ENCODE measurements around the gene CCDC82. TPM values are rescaled to one million over a fixed set of nuclear protein-coding genes. Genes with fewer than 3 reads are reported as not detected.

CCDC82 gene
- total and polyA plus RNA-seq, 2 donors, result 18.6 to 62.0 TPM

DNA sequence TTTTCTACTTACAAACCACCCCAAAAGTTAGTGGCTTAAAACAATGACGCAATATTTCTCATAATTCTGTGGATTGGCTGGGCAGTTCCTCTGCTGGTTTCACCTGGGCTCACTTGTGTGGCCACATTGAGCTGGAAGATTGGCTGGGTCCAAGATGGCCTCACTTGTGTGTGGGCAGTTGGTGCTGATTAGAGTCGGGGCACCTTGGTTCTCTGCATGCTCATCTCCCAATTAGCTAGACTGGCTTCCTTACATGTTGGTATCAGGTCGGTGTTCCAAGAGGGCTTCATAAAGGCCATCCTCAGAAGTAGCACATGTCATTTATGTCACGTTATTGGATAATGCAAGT, 59.2 kb downstream of the CCDC82 start:
- no peaks in the 10 kb centered on the region for H3K36me3 ChIP-seq (ENCODE audit: insufficient read depth)
- H3K27ac ChIP-seq (ENCODE audit: low read depth), result no peak overlapping the region
- H3K4me1 ChIP-seq (ENCODE audit: insufficient read depth), result peaks cover 1% of the 10 kb centered on the region
- H3K4me3 ChIP-seq (ENCODE audit: low read depth, low read length), result no peak overlapping the region
- no peak for DNase-seq (ENCODE audit: extremely low spot score)
- WGBS, result 96% methylated on average over 4 of the region's 4 CpGs

DNA sequence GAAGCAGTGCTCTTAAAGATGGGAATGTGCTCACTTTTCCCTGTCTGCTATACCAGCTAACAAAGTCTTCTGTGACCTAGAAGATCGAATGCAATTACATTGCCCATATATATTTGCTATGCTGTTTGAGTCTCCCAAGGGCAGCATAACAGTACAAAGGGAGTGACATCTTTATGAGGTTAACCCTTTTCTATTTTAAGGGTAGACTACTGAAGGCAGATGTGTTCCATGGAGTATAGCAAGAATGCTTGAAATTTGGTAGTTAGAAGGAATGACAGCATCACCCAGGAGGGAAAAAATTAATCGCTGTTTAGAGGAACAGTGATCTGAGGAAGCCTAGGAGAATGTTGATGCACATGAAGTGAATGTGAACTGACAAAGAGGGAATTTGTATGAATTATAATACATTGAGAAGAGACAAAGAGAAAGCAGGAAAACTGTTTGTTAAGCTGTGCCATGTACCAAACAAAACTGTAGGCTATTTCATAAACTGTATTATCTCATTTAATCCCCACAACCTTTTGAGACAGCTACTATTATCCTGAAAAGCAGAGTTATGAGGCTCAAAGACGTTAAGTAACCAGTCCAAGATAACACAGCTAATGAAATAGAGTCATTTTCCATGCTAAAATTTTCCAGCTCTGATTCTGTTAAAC, 59.7 kb downstream of the CCDC82 start:
- H3K4me1 ChIP-seq (ENCODE audit: insufficient read depth), result peaks cover 1% of the 10 kb centered on the region

DNA sequence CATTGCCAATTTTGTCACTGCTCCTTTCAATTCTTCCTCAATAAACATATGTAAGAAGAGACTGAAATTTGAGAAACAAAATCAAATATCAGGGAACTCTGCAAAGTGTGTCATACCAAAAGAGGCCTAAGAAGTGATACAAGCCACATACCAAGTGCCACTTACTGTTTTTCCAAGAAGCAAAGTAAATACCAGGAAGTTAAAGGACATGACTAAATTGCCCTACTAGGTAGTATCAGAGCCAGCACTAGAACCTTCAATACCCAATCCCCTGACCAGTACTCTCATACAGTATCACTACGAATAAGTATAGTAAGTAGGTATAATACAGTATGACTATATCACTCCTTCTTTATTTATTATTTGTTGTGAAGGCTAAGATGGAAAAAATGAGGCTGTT, 60.3 kb downstream of the CCDC82 start:
- no peak for DNase-seq (ENCODE audit: extremely low spot score)
- 89% methylated on average over 1 of the region's 1 CpG for WGBS
- H3K27ac ChIP-seq (ENCODE audit: low read depth), result no peak overlapping the region
- H3K4me3 ChIP-seq (ENCODE audit: low read depth, low read length), result no peak overlapping the region
- H3K36me3 ChIP-seq (ENCODE audit: insufficient read depth), result peaks cover 2% of the 10 kb centered on the region
- peaks cover 1% of the 10 kb centered on the region for H3K4me1 ChIP-seq (ENCODE audit: insufficient read depth)

More for the DNA sequence above, 59.7 kb downstream of the CCDC82 start:
- H3K27ac ChIP-seq (ENCODE audit: low read depth), result no peak overlapping the region
- H3K36me3 ChIP-seq (ENCODE audit: insufficient read depth), result peaks cover under 1% of the 10 kb centered on the region
- DNase-seq (ENCODE audit: extremely low spot score), result no peak
- 62% methylated on average over 3 of the region's 3 CpGs for WGBS
- H3K4me3 ChIP-seq (ENCODE audit: low read depth, low read length), result no peak overlapping the region

DNA sequence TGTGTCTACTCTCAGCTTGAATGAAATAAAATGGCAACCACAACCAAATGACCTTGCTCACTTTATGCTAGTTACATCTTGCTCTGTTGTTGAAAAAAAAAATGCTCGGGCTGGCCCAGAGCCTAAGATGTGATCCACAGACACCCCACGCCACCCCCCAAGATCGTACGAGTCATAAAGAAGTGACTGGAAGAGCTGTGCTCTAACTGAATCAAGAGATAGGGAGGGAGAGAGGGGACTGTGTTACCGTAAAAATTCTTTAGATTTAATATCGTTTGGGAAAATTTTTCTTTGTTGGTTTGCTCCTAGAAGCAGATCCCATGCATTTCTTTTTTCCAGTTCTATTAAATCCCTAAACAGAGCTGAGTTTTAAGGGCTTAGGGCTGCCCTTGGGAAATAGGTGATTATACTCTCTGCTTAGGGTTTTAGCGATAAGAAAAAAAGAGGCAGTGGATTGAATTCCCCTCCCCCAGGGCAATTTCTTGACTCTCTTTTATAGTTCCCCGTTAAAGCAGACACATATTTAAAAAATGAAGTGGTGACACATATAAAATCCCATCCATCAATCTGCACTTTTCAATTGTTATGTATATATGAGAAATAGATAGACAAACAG, 61.2 kb downstream of the CCDC82 start:
- peak overlapping the region; percentile 2 for H3K27ac ChIP-seq (ENCODE audit: low read depth)
- DNase-seq (ENCODE audit: extremely low spot score), result no peak
- peaks cover 2% of the 10 kb centered on the region for H3K36me3 ChIP-seq (ENCODE audit: insufficient read depth)
- H3K4me3 ChIP-seq (ENCODE audit: low read depth, low read length), result no peak overlapping the region
- H3K4me1 ChIP-seq (ENCODE audit: insufficient read depth), result peaks cover 1% of the 10 kb centered on the region
- WGBS, result 38% methylated on average over 8 of the region's 8 CpGs

DNA sequence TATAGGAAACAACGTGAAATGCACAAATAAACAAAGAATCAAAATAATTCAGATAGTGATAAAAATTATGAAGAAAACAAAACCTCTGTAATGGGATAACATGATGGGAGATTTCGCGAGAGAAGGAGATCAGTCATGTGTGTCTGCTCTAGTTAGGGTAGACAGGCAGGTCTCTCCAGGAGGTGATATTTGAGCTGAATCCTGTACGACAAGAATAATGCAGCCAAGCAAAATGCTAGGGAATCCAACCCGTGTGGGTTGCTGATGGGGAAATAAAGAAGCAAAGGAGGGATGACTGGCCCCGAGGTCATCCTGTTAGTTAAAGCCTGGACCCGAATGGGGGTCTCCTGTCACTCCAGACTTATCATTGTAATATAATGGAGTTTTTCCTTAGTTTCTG, 62.8 kb downstream of the CCDC82 start:
- 94% methylated on average over 7 of the region's 7 CpGs for WGBS
- no peak for DNase-seq (ENCODE audit: extremely low spot score)
- Histone ChIP-seq H3K36me3 (ENCODE audit: insufficient read depth) (peaks cover 2% of the 10 kb centered on the region), H3K4me3 (ENCODE audit: low read depth, low read length) (no peak overlapping the region), H3K4me1 (ENCODE audit: insufficient read depth) (peaks cover 1% of the 10 kb centered on the region), H3K27ac (ENCODE audit: low read depth) (no peak overlapping the region)

DNA sequence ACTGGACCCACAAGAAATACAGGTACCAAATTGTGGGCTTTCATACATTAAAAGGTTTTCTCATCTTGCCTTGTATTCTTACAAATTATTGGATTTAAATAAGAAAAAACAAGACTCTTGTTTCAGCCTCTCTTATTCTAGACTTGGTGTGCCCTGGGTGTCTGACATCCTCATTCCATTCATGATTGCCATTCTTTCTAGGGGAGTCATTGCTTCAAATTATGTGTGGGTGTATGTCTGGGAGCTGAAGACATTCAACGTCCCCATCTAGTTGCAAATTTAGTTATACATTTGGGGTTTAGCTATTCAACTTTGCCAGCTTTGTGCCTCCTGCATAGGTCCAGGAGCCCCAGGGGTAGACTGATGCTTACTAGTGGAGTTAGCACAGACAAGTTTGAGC, 64.8 kb downstream of the CCDC82 start:
- no peak overlapping the region for H3K27ac ChIP-seq (ENCODE audit: low read depth)
- no peak for DNase-seq (ENCODE audit: extremely low spot score)
- no peaks in the 10 kb centered on the region for H3K4me1 ChIP-seq (ENCODE audit: insufficient read depth)
- peaks cover 2% of the 10 kb centered on the region for H3K36me3 ChIP-seq (ENCODE audit: insufficient read depth)
- 12% methylated on average over 1 of the region's 1 CpG for WGBS
- no peak overlapping the region for H3K4me3 ChIP-seq (ENCODE audit: low read depth, low read length)

DNA sequence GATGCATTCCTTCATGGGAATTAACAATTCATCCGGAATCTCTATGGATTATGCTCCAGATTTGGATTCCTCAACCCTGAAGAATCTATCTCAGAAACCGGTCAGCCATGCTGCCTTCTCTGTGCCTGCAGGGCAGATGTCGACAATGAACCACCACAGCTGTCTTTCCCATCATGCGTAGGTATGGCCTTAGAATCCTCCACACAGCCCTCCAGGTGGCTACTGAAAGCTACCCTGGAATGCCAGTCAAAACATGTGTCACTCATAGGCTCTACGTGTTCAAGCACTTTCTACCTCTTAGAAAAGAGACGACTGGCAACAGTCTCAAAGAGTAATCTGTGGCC, 66.1 kb downstream of the CCDC82 start:
- no peak overlapping the region for H3K27ac ChIP-seq (ENCODE audit: low read depth)
- H3K4me1 ChIP-seq (ENCODE audit: insufficient read depth), result peaks cover 1% of the 10 kb centered on the region
- H3K4me3 ChIP-seq (ENCODE audit: low read depth, low read length), result no peak overlapping the region
- no peak for DNase-seq (ENCODE audit: extremely low spot score)
- 92% methylated on average over 6 of the region's 6 CpGs for WGBS
- peaks cover 2% of the 10 kb centered on the region for H3K36me3 ChIP-seq (ENCODE audit: insufficient read depth)

DNA sequence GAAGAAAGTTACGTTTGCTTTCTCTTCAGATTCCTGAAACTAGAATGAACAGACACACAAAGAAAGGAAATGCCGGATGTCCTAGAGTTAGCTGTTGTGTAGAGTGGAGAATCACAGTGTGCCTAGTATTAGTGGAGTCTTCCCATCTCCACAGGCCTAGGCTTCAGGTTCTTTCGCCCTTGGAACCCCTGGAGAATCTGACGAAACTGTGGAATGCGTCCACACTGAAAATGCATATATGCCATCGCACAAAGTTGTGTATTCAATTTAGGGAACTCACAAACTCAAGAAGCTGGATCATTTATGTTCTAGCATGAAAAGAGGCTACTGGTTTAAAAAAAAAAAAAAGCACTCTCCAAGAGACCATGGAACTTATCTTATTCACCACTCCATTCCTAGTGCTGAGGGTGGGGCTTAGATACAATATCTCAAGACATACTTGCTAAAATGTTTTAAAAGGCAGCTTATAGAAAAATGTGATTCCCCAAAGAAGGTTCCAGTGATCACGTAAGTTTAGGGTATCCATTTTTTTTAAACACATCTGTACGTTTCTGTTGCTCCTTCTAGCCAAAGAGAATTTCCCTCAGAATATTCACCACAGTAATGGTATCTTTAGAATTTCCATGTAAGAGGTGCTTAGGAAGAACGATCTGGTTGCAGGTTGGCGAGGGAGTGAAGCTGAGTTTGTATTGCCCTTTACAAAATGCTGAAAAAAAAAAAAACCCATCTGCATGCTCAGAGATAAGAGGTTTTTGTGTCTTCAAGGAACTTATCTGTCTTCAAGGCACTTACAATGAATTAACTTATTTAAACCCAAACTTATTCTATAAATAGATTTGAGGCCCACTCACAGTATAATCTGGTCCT, 66.7 kb downstream of the CCDC82 start:
- Histone ChIP-seq H3K4me1 (ENCODE audit: insufficient read depth) (peaks cover 1% of the 10 kb centered on the region), H3K27ac (ENCODE audit: low read depth) (no peak overlapping the region), H3K4me3 (ENCODE audit: low read depth, low read length) (no peak overlapping the region), H3K36me3 (ENCODE audit: insufficient read depth) (peaks cover 2% of the 10 kb centered on the region)
- no peak for DNase-seq (ENCODE audit: extremely low spot score)
- 94% methylated on average over 10 of the region's 10 CpGs for WGBS

DNA sequence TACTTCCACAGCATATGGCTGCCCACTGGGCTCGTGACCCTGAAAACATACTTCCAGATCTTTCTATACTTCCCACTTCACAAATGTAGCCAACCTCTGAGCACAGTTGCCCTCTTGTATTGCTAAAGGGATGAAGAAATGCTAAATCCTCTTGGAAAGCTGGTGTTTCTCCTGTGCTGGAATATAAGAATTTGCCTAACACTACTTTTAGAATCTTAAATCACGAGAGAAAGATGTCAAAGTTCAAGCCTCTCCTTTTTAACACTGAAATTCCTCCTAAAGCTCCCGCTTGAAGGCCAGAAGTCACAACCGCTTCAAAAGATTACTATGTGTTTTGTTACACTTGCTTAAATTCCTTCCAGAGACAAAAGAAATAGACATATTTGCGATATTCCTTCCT, 68.6 kb downstream of the CCDC82 start:
- H3K4me1 ChIP-seq (ENCODE audit: insufficient read depth), result peaks cover 1% of the 10 kb centered on the region
- H3K4me3 ChIP-seq (ENCODE audit: low read depth, low read length), result no peak overlapping the region
- H3K27ac ChIP-seq (ENCODE audit: low read depth), result no peak overlapping the region
- WGBS, result 91% methylated on average over 5 of the region's 5 CpGs
- no peak for DNase-seq (ENCODE audit: extremely low spot score)
- peaks cover 2% of the 10 kb centered on the region for H3K36me3 ChIP-seq (ENCODE audit: insufficient read depth)

DNA sequence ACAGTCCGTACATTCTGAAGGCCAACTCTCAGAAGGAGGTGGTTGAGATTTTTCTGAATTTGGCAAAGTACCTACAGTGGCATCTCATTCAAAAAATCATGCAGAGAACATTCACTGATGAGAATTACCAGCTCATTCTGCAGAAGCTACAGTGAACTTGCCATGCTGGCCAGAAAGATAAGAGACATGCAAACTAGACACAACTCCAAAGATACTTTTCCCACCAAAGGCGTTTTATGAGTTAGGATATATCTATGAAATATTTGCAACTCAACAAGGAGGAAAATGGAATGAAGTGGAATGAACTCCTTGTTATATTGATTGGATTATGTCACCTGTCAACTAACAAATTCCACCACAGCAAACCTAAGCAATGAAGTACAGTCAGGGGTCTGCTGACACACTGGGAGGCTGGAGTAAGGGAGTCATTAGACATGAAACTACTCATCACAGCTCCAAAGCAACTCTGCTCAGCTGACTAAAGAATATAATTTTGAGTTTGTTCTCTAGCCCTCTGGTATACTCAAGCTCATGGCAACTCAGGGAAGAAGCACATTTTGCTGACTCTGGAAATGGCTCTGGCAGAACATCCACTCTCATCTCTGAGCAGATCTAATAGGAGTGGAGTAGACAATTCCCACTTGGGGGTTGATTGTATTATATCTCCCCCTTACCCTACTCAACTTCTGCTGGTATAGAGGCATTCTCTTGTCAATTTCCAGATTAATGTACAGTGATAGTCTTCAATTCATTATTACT, 69.6 kb downstream of the CCDC82 start:
- 72% methylated on average over 2 of the region's 2 CpGs for WGBS
- Histone ChIP-seq H3K36me3 (ENCODE audit: insufficient read depth) (peaks cover 2% of the 10 kb centered on the region), H3K27ac (ENCODE audit: low read depth) (no peak overlapping the region), H3K4me1 (ENCODE audit: insufficient read depth) (peaks cover 1% of the 10 kb centered on the region), H3K4me3 (ENCODE audit: low read depth, low read length) (no peak overlapping the region)
- DNase-seq (ENCODE audit: extremely low spot score), result no peak

DNA sequence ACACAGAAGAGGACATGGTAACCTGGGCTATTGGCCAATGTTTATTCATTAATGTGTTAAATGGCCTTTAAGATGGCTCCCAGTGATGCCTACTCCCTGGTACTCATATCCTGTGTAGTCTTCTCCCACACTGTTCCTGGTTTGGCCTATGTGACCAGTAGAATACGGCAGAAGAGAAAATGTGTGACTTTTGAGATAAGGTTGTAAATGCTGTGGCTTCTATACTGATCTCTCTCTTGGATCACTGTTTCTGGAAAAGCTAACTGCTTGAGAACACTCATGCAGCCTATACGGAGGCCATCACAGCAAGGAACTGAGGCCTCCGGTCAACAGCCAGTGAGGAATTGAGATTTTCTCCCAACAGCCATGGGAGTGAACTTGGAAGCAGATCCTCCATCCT, 70.9 kb downstream of the CCDC82 start:
- no peak overlapping the region for H3K27ac ChIP-seq (ENCODE audit: low read depth)
- WGBS, result 85% methylated on average over 3 of the region's 3 CpGs
- H3K4me1 ChIP-seq (ENCODE audit: insufficient read depth), result peaks cover 1% of the 10 kb centered on the region
- DNase-seq (ENCODE audit: extremely low spot score), result no peak
- H3K36me3 ChIP-seq (ENCODE audit: insufficient read depth), result no peaks in the 10 kb centered on the region
- H3K4me3 ChIP-seq (ENCODE audit: low read depth, low read length), result no peak overlapping the region

DNA sequence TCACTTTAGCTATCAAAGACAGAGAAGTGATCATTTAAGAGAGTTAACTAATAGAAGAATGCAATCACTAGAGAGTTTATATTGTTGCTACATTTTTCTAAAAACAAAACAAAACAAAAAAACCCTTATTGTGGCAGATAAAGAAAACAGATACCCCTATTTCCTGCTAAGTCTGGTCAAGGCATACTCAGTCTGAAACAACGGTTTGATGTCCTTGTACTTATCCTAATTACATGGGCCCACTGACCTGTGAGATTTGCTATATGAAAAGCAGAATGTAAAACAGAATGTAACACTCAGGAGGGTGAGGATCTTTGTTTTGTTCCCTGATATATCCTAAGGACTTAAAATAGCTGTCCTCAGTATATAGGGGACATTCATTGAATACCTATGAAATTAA, 71.3 kb downstream of the CCDC82 start:
- WGBS, result 76% methylated on average over 1 of the region's 1 CpG

DNA sequence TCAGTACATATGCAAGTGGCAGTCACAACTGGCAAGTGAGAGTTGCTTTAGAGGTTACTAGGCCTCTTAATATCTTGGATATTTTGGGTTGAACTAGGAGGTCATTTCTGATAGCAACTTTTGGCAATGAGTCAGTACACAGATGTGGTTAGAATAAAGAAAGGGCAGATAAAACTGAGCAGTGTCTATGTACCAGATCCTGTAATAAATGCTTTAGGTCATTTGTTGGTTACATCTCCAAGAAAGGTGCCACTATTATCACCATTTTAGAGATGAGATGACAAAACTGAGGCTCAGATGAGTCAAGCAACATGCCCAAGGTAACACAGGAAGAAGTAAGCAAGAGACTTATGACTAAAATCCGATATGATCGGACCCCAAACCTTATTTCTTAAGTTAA, 71.7 kb downstream of the CCDC82 start:
- peaks cover 1% of the 10 kb centered on the region for H3K4me1 ChIP-seq (ENCODE audit: insufficient read depth)
- H3K36me3 ChIP-seq (ENCODE audit: insufficient read depth), result no peaks in the 10 kb centered on the region
- H3K27ac ChIP-seq (ENCODE audit: low read depth), result no peak overlapping the region
- WGBS, result 93% methylated on average over 2 of the region's 2 CpGs
- DNase-seq (ENCODE audit: extremely low spot score), result no peak
- no peak overlapping the region for H3K4me3 ChIP-seq (ENCODE audit: low read depth, low read length)

More for the DNA sequence above, 71.3 kb downstream of the CCDC82 start:
- DNase-seq (ENCODE audit: extremely low spot score), result no peak
- H3K36me3 ChIP-seq (ENCODE audit: insufficient read depth), result no peaks in the 10 kb centered on the region
- H3K27ac ChIP-seq (ENCODE audit: low read depth), result no peak overlapping the region
- no peak overlapping the region for H3K4me3 ChIP-seq (ENCODE audit: low read depth, low read length)
- peaks cover 1% of the 10 kb centered on the region for H3K4me1 ChIP-seq (ENCODE audit: insufficient read depth)
